ENCODE results near the gene SMCO3. TPM values are rescaled to one million over a fixed set of nuclear protein-coding genes. Genes with fewer than 3 reads are reported as not detected.
"Not testable (repeated sequence)": the region's sequence is repeated elsewhere in the genome, so short reads cannot be mapped to it uniquely, and the experiment has no call there.

Gene SMCO3
- total RNA-seq, 1 experiment from 2014 or later: not detected

- no peak for TF ChIP-seq ARID4B (CRISPR knock-in tag; IDR thresholded peaks at IDR 0.05; ENCODE audit: borderline replicate concordance)
Observed at GRCh38 chr12:14765398-14765797, 48.6 kb downstream of the SMCO3 start (continued).

GRCh38 chr12:14759711-14760280 lies 54.2 kb downstream of the SMCO3 start:
- Mint-ChIP-seq H3K36me3 (peaks cover 38% of the 10 kb centered on the region), H3K4me1 (peaks cover 16% of the 10 kb centered on the region), H3K9me3 (peaks cover 36% of the 10 kb centered on the region)
- CTCF ChIA-PET; H3K27me3 Mint-ChIP-seq (ENCODE audit: low read depth); DNase-seq (ENCODE audit: low spot score); ATAC-seq; POLR2A ChIA-PET; H3K27ac Mint-ChIP-seq; H3K4me3 Mint-ChIP-seq: not testable (repeated sequence)

- peak; percentile 64 for DNase-seq (ENCODE audit: low spot score)
- no peak overlapping the region for H3K27ac Mint-ChIP-seq
- ChIA-PET POLR2A (interaction anchor here (0.9 to 1.0 kb wide), 2 partner anchors 12 to 18 kb away, joined by 4 read pairs; a partner anchor contains a TSS), CTCF (interaction anchor here (0.6 to 1.2 kb wide), 20 partner anchors 13 to 1107 kb away, joined by 3 to 21 read pairs (median 4); partner anchors contain the start of genes C12orf60 and WBP11)
- TF ChIP-seq CTCF (IDR thresholded peaks at IDR 0.05): peak; percentile 62
- TF ChIP-seq KAT7 (CRISPR knock-in tag; IDR thresholded peaks at IDR 0.05; ENCODE audit: borderline replicate concordance): no peak
- TF ChIP-seq, protein P1, sequence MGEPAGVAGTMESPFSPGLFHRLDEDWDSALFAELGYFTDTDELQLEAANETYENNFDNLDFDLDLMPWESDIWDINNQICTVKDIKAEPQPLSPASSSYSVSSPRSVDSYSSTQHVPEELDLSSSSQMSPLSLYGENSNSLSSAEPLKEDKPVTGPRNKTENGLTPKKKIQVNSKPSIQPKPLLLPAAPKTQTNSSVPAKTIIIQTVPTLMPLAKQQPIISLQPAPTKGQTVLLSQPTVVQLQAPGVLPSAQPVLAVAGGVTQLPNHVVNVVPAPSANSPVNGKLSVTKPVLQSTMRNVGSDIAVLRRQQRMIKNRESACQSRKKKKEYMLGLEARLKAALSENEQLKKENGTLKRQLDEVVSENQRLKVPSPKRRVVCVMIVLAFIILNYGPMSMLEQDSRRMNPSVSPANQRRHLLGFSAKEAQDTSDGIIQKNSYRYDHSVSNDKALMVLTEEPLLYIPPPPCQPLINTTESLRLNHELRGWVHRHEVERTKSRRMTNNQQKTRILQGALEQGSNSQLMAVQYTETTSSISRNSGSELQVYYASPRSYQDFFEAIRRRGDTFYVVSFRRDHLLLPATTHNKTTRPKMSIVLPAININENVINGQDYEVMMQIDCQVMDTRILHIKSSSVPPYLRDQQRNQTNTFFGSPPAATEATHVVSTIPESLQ (CRISPR knock-in tag; IDR thresholded peaks at IDR 0.05): no peak
- ATAC-seq: peak; percentile 75
- H3K4me1 Mint-ChIP-seq: peaks cover 16% of the 10 kb centered on the region
- peaks cover 24% of the 10 kb centered on the region for H3K9me3 Mint-ChIP-seq
- H3K27me3 Mint-ChIP-seq (ENCODE audit: low read depth): no peaks in the 10 kb centered on the region
- H3K36me3 Mint-ChIP-seq: peaks cover 24% of the 10 kb centered on the region
- no peak overlapping the region for H3K4me3 Mint-ChIP-seq
Observed at GRCh38 chr12:14756334-14757143, 57.4 kb downstream of the SMCO3 start.

Other genes with a start within 250 kb of the SMCO3 start
- gene PLBD1, start 246.3 kb downstream of the SMCO3 start, total RNA-seq (2021): 31.8 to 49.6 TPM (median 32.1 TPM) in 3 replicates
- 3.4 to 4.3 TPM (median 3.9 TPM) in 3 replicates for gene GUCY2C, start 117.6 kb downstream of the SMCO3 start, total RNA-seq (2021)
- gene WBP11, start 10.7 kb downstream of the SMCO3 start, total RNA-seq (2021): 98.4 to 111 TPM (median 102 TPM) in 3 replicates
- gene C12orf60, start 10.5 kb downstream of the SMCO3 start, total RNA-seq (2021): 1.3 to 2.0 TPM (median 1.8 TPM) in 3 replicates
- not detected in 3 replicates for gene ART4, start 29.3 kb upstream of the SMCO3 start, total RNA-seq (2021)
- gene MGP, start 71.7 kb upstream of the SMCO3 start, total RNA-seq (2021): 0.32 to 0.96 TPM (median 0.66 TPM) in 3 replicates
- gene ERP27, start 124.4 kb upstream of the SMCO3 start, total RNA-seq (2021): 0.09 to 0.14 TPM in 2 of 3 replicates, not detected in the other
- gene ARHGDIB, start 147.4 kb upstream of the SMCO3 start, total RNA-seq (2021): 0.80 to 2.3 TPM (median 1.6 TPM) in 3 replicates
- gene PDE6H, start 158.9 kb upstream of the SMCO3 start, total RNA-seq (2021): not detected in 3 replicates

Measured in WTC11 (cell line).